Measurements from ENCODE around the gene FRAS1.
"Not testable (repeated sequence)": the region's sequence is repeated elsewhere in the genome, so short reads cannot be mapped to it uniquely, and the experiment has no call there.

Gene FRAS1

DNA sequence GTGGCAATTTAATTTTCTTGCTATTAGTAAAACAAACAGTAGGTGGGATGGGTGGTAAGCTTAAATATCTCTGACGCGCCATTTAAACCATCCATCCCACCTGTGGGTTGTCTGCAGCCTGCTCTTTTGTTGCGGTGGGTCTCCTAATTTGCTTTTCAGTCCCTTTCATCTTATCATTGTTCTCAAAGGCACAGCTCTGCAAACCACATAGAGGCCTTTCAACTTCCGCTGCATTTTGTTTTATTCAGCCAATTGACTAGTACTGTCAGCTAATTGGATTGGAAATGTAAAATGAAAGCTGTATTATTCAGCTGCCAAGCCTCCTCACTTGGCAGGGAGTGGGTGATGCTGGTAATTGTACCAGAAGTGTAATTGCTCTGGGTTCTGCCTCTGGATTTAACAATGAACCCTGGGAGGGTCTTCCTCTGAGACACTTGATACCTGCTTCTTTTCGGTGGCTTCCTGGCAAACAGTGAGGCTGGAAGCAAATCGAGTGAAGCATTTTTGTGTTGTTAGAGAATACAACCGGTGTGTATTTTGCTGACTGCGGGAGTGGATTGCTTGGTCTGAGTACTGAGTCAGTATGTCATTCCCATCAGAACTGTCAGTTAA is 165.6 kb downstream of the FRAS1 start:
- Mint-ChIP-seq H3K9me3 (peaks cover 12% of the 10 kb centered on the region), H3K27me3 (no peaks in the 10 kb centered on the region), H3K4me3 (no peak overlapping the region), H3K4me1 (no peaks in the 10 kb centered on the region), H3K36me3 (peaks cover 6% of the 10 kb centered on the region), H3K27ac (no peak overlapping the region)
- no peak for ATAC-seq

DNA sequence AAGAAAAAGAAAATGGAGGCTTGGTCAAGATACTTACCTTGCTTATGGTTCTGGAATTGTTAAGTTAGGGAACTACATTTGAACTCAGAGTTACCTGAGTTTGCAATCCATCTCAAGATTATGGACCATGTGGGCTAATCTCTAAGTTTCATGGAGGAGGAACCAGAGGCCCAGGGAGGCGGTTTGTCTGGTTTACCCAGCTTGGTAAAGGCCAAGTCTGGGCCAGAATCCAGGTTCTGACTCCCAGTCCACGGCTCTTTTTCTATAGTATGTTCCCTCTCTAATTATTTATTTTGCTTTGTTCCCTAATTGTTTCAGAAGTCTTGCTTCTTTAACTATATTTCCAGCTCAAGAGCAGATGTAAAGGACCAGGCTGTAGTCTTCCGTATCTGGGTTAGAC is 168.1 kb downstream of the FRAS1 start:
- H3K27ac Mint-ChIP-seq, result no peak overlapping the region
- H3K4me3 Mint-ChIP-seq, result no peak overlapping the region
- no peaks in the 10 kb centered on the region for H3K4me1 Mint-ChIP-seq
- H3K36me3 Mint-ChIP-seq, result peaks cover 6% of the 10 kb centered on the region
- no peak for ATAC-seq
- peaks cover 12% of the 10 kb centered on the region for H3K9me3 Mint-ChIP-seq
- H3K27me3 Mint-ChIP-seq, result no peaks in the 10 kb centered on the region

DNA sequence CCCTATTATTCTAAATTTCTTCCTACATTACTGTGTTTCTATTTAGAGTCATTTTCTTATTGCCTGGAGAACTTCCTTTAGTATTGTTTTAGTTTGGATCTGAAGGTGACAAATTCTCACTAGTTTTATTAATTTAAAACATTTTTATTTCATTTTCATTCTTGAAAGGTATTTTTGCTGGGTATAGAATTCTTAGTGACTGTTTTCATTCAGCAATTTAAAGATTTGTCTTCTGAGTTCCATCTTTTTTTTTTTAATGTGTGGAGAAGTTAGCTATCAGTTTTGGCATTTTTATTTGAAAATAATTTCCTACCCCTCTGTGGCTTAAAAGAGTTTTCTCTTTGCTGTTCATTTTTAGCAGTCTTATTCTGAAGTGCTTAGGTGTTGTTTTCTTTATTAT is 169.2 kb downstream of the FRAS1 start:
- Mint-ChIP-seq H3K27me3 (no peaks in the 10 kb centered on the region), H3K4me1 (no peaks in the 10 kb centered on the region), H3K27ac (no peak overlapping the region), H3K36me3 (peaks cover 6% of the 10 kb centered on the region), H3K9me3 (peaks cover 12% of the 10 kb centered on the region), H3K4me3 (no peak overlapping the region)
- no peak for ATAC-seq

DNA sequence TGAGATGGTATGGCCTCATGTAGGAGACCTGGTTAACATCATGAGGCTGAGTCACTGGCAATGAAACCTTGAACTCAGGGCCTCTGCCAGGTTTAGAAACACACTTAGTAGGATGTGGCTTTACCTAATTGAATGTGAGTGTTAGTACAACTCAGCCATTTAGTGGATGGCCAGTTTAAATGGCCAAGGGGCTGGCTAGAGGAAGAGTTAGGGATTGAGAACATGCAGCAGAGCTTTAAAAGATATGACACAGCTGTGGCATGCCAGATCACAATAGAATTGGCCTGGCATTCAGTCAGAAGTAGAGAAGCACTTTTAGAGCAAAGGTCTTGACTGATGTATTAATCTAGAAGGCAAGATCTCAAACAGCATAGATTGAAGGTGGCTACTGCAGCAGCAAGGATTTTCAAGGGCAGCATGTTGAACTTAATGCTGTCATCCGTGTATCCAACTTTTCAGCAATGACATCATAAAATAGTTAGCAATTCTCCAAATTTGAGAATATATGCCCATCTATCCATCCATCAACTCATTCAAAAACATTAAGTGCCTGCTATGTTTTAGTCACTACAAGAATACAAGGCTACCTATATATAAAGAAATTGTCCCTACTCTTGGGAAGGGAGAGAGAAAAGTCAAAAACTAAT is 170.4 kb downstream of the FRAS1 start:
- peaks cover 6% of the 10 kb centered on the region for H3K36me3 Mint-ChIP-seq
- no peaks in the 10 kb centered on the region for H3K27me3 Mint-ChIP-seq
- no peak overlapping the region for H3K27ac Mint-ChIP-seq
- no peaks in the 10 kb centered on the region for H3K4me1 Mint-ChIP-seq
- ATAC-seq, result no peak
- no peak overlapping the region for H3K4me3 Mint-ChIP-seq
- peaks cover 12% of the 10 kb centered on the region for H3K9me3 Mint-ChIP-seq

DNA sequence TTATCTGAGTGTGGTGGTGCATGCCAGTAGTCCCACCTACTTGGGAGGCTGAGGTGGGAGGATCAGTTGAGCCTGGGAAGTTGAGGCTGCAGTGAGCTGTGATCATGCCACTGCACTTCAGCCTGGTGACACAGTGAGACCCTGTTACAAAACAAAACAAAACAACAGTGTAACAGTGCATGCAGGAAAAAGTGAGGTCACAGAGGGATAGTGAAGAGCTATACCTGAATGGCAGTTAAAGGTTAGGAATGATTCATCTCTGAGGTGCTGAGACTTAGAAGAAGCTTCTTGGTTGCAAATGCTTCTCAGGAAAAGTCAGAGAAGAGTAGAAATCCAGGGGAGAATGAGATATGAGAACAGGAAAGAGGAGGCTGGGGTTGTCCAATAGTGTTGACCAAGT is 178.7 kb downstream of the FRAS1 start:
- Mint-ChIP-seq H3K27ac (no peak overlapping the region), H3K4me1 (no peaks in the 10 kb centered on the region), H3K36me3 (no peaks in the 10 kb centered on the region), H3K27me3 (no peaks in the 10 kb centered on the region), H3K9me3 (no peaks in the 10 kb centered on the region), H3K4me3 (no peak overlapping the region)
- ATAC-seq, result no peak

DNA sequence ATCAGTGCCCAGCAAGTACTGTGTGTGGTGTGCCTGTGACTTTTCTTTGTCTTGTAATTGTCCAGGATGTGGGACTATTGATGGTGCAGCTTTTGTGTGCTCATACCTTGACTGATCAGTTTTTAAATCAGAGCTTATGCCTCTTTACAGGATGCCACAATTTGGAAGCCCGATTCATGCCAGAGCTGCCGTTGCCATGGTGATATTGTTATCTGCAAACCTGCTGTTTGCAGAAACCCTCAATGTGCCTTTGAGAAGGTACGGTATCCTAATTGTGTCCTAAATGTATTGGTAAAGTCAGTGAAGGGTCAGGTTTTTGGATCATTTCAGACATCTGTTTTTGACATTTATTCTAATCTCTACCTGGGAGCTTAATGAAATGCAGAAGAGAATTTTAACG is 180.2 kb downstream of the FRAS1 start:
- Mint-ChIP-seq H3K4me3 (no peak overlapping the region), H3K4me1 (no peaks in the 10 kb centered on the region), H3K27me3 (no peaks in the 10 kb centered on the region), H3K36me3 (no peaks in the 10 kb centered on the region), H3K27ac (no peak overlapping the region), H3K9me3 (no peaks in the 10 kb centered on the region)
- no peak for ATAC-seq

DNA sequence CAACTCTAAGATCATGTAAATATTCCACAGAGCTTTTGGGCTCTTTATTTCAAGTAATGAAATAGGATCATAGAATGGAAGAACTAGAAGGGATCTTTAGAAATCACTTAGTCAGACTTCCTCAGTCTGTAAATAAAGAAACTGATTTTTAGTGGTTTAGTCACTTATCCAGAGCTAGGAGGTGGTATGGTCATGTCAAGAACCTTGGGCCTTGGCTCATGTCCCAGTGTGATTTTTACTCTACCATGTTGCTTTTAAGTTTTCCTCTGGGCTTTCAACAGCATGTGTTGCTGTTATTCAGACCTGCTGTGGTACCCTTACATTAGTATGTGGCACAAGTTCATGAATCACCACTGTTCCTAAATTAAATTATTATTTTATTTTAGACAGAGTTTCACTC is 184.9 kb downstream of the FRAS1 start:
- Mint-ChIP-seq H3K36me3 (no peaks in the 10 kb centered on the region), H3K27ac (no peak overlapping the region), H3K4me1 (no peaks in the 10 kb centered on the region), H3K27me3 (no peaks in the 10 kb centered on the region), H3K4me3 (no peak overlapping the region), H3K9me3 (no peaks in the 10 kb centered on the region)
- ATAC-seq, result no peak

DNA sequence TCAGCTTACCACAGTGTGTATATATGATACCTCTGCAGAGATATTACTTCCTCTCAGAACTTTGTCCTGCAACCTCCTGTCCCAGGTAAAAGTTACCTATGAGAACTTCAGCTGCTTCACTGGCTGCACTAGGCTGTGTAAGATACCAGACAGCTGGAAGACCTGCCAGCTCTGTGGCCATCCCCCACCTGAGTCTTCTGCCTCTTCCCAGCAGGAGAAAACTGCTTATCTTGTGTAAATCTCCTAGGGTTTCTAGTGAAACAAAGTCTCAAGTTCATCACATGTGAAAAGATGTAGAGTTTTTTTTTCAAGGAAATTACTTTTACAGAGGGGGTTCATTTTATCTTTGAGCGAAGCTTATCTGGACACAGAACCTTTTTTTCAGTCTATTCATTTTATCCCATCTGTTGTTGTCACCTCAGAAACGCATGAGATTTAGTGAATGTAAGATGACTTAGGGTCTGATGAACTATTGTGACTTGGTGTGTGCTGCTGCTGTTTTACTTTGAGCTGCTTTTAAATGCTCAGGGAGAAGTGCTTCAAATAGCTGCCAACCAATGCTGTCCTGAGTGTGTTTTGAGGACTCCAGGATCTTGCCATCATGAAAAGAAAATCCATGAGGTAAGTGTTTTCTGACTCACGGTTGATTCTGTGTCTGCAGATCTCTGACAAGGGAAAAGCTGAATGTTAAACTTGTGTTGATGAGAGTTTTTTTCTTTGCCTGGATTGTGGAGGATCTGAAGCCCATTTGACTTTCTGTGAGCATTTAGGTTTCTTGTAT is 187.8 kb downstream of the FRAS1 start:
- H3K4me1 Mint-ChIP-seq, result no peaks in the 10 kb centered on the region
- no peaks in the 10 kb centered on the region for H3K27me3 Mint-ChIP-seq
- no peak for ATAC-seq
- no peaks in the 10 kb centered on the region for H3K36me3 Mint-ChIP-seq
- no peak overlapping the region for H3K27ac Mint-ChIP-seq
- no peak overlapping the region for H3K4me3 Mint-ChIP-seq
- H3K9me3 Mint-ChIP-seq, result no peaks in the 10 kb centered on the region

DNA sequence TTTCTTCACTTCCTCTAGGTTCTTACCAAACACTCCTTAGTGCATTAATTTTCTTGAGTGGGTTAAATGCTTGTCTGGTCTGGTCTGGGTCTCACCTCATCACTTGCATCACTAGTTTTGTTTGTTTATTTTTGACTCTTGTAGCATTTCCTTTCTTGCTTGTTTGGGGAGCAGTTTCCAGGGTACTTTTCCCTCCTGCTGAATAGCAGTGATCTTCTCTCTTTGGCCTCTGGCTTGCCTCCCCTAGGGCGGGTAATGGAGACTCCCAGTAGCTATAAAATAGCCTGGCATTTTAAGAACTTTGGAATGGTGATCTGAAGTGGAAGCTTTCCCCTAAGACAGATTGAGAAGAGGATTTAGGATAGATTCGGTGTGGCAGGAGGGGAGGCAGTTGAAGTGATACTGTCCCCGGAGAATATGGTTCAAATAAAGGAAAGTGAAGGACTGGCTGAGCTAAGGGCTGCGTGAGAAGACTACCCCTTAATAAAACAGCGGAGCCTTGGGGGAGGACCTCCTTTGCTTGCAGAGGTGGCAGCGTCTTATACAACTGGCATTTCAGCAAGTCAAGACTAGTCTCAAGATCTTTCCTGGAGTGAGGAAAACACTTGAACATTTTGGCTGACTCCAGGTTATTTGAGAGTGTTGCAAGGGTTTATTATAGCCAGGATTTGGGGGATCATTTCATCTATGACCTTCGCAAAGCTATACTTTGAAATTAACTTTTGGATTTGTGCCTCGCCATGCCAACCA is 190.6 kb downstream of the FRAS1 start:
- Mint-ChIP-seq H3K4me1 (no peaks in the 10 kb centered on the region), H3K9me3 (peaks cover 10% of the 10 kb centered on the region), H3K27me3 (no peaks in the 10 kb centered on the region), H3K27ac (no peak overlapping the region), H3K4me3 (no peak overlapping the region), H3K36me3 (no peaks in the 10 kb centered on the region)
- ATAC-seq, result no peak

DNA sequence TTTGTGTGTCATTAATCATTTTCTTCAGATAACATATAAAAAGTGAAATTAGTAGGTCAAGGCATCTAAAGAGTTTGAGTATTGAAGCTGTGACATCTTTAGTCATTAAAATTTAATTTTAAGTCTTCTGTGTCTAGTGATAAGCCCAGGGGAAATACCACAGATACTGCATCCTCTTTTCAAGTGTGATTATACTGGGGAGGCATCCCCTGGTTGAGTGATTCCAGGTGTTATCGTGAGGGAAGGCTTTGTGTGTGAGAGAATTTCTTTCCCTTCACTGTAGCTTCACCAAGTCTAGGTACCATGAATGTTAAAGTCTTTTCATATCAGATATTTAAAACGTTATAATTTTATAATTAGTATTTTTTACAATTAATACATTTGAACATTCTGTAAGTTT is 193.4 kb downstream of the FRAS1 start:
- no peak overlapping the region for H3K27ac Mint-ChIP-seq
- ATAC-seq, result no peak
- H3K9me3 Mint-ChIP-seq, result peaks cover 16% of the 10 kb centered on the region
- H3K4me1 Mint-ChIP-seq, result no peaks in the 10 kb centered on the region
- no peaks in the 10 kb centered on the region for H3K27me3 Mint-ChIP-seq
- H3K36me3 Mint-ChIP-seq, result no peaks in the 10 kb centered on the region
- no peak overlapping the region for H3K4me3 Mint-ChIP-seq

DNA sequence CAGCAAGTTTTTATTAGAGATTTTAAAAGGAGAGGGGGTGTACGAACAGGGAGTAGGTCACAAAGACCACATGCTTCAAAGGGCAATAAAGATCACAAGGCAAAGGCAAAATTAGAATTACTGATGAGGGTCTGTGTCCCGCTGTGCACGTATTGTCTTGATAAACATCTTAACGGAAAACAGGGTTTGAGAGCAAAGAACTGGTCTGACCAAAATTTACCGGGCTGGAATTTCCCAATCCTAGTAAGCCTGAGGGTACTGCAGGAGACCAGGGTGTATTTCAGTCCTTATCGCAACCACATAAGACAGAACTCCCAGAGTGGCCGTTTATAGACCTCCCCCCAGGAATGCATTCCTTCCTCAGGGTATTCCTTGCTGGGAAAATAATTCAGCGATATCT is 195.7 kb downstream of the FRAS1 start:
- not testable (repeated sequence) for ATAC-seq, H3K27ac Mint-ChIP-seq, H3K4me3 Mint-ChIP-seq, H3K36me3 Mint-ChIP-seq, H3K27me3 Mint-ChIP-seq, H3K4me1 Mint-ChIP-seq
- peaks cover 16% of the 10 kb centered on the region for H3K9me3 Mint-ChIP-seq

DNA sequence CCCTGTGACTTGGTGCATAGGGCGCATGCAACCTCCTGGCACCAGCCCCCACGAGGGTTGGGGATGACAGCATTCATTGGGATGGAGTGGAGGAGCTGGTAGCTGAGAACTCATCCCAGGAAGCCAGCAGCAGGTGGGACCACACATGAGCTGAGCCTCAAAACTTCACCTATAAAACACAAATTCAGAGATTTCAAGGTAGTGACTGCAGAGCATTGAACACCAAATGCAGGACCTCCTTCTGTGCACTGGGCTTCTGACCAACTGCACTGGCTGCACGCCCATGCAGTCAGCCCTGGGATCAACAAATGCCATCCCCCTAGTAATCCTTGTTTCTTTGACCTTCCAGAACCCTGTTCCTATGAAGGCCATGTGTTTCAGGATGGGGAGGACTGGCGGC is 197.8 kb downstream of the FRAS1 start:
- no peak for ATAC-seq
- no peaks in the 10 kb centered on the region for H3K4me1 Mint-ChIP-seq
- no peaks in the 10 kb centered on the region for H3K27me3 Mint-ChIP-seq
- no peak overlapping the region for H3K4me3 Mint-ChIP-seq
- peaks cover 16% of the 10 kb centered on the region for H3K9me3 Mint-ChIP-seq
- H3K27ac Mint-ChIP-seq, result no peak overlapping the region
- no peaks in the 10 kb centered on the region for H3K36me3 Mint-ChIP-seq

DNA sequence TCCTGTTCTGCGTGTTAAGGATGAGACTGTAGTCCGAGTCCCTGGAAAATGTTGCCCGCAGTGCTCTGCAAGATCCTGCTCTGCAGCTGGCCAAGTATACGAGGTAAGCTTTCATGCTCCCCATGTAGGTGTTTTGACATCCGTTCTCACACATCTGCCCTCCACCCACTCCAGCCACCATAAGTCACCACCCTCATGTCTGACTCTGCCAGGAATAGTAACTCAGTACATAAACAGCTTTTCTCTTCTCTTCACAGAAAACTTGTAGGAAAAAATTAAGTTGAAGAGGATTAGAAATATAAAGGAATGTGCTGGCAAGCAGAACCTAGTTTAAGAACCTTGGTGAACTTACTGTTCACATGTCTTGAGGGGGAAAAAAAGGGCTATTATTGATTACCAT is 207.9 kb downstream of the FRAS1 start:
- ATAC-seq, result no peak
- Mint-ChIP-seq H3K4me1 (no peaks in the 10 kb centered on the region), H3K27me3 (peaks cover 23% of the 10 kb centered on the region), H3K27ac (no peak overlapping the region), H3K36me3 (no peaks in the 10 kb centered on the region), H3K9me3 (peaks cover 7% of the 10 kb centered on the region), H3K4me3 (no peak overlapping the region)

DNA sequence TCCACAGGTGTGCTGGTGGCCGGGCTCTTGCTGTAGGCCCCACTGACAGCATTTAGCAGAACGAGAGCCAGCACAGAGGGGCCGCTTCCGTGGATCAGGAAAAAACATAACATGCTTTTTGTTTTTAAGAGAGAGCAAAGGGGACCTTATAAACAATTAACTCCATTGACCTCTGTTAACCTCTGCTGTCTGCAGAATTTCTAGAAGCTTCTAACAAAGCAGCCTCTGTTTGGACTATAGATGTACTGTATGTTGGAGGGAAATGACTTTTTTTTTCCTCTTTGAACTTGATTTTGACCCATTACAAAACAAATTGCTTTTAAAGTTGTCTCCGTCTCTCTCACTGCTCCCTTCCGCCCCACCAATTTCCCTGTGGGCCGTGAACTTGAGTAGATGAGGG is 210.7 kb downstream of the FRAS1 start:
- H3K9me3 Mint-ChIP-seq, result peaks cover 7% of the 10 kb centered on the region
- H3K27ac Mint-ChIP-seq, result no peak overlapping the region
- peaks cover 23% of the 10 kb centered on the region for H3K27me3 Mint-ChIP-seq
- H3K4me1 Mint-ChIP-seq, result no peaks in the 10 kb centered on the region
- H3K4me3 Mint-ChIP-seq, result no peak overlapping the region
- no peaks in the 10 kb centered on the region for H3K36me3 Mint-ChIP-seq
- ATAC-seq, result peak; percentile 14

DNA sequence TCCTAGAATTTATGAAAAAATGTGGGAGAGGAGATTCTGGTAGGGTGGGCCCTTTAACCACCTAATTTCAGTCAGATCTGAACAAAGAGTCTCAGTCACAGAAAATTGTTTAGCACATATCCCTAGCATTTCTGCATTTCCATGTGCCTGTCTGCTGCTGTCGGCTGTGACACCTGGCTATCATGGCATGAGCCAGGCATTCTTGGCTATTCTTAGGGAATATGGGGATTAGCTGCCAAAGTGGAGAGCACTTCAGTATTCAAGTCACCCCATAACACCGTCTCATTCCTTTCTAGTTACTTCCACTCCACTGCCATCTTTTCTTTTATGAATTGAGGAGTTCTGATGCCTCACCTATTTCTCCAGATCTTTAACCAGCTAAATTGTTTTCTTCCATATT is 211.5 kb downstream of the FRAS1 start:
- Mint-ChIP-seq H3K4me1 (no peaks in the 10 kb centered on the region), H3K36me3 (no peaks in the 10 kb centered on the region), H3K27me3 (peaks cover 23% of the 10 kb centered on the region), H3K9me3 (peaks cover 12% of the 10 kb centered on the region), H3K27ac (no peak overlapping the region), H3K4me3 (no peak overlapping the region)
- no peak for ATAC-seq

All from stimulated activated memory B cell treated with anti-CD40 and anti-IgM and Interleukin-4, amounts not matched to agents 10 μg/mL and 1 μg/mL and 100 μg/mL, for 72 hours (primary cell).